HG03439 (cell line): ENCODE results near the gene PAEP.
"Not testable (repeated sequence)": the region's sequence is repeated elsewhere in the genome, so short reads cannot be mapped to it uniquely, and the experiment has no call there.

Source experiments
- ATAC-seq: cut with Tn5 transposase; IDR thresholded peaks from one replicate; pipeline ENCODE4 v1.9.1; 2021; ENCODE audit warnings: mild to moderate bottlenecking, moderate library complexity; ENCODE audit not compliant: unreplicated experiment

The PAEP gene

DNA sequence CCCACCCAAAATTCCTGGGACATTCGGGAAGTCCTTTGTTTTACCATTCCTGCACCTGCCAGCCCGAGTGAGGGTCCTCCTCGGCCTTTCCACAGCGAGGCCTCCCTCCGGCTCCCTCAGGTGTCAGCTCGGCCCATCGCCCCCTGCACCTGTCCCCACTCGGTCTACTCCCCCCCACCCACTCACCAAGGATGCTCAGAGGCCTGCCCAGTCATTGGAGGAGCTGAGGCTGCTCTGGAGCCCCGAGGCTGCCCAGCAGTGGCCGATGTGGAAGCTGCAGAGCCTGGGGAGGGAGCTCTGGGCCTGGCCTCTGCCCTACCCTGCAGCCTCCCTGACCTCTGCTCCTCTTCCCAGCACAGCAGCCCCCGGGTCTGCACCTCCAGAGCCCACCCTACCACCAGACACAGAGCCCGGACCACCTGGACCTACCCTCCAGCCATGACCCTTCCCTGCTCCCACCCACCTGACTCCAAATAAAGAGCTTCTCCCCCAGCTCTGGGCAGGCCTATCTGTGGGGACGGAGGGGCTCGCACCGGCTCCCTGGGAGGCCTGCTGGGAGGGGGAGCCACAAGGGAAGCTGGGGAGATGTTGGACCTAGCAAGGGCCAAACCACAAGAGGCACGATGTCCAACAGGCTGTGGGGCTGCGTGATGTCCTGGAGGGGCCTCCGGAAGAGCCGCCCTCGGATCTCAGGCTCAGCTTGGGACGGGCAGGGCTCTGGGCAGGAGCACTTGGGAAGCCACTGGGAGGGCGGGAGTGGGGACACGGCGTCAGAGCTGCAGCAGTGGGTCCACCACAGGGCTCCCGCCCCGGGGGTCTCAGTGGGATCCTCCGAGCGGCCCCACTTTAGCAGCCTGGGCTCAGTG is 11.8 kb upstream of the PAEP start:
- not testable (repeated sequence) for ATAC-seq

DNA sequence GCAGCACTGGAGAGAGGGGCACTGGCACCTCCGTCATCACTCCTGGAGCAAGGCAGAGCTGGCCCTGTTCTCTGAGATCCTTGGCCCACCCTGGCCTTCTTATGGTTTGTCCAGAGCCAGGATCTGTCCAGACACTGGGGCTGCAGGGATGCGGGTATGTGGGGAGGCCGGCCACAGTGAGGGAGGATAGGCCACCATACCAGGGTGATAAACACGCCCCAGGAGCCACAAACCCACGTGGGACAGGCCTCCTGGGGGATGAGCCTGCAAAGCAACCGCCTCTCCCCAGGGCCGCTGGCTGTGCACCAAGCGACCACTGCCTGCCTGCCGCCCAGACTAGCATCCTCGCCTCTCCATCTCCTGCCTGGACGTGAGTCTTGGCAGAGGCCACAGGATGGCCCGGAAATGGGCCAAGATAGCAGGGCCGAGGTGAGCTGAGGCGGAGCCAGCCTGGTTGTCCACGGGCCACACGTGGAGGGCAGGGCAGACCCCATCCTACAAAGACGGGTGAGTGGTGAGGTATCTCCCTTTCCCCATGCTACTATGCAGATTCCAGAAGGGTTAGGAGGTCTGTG is 11.1 kb upstream of the PAEP start:
- ATAC-seq, result no peak

DNA sequence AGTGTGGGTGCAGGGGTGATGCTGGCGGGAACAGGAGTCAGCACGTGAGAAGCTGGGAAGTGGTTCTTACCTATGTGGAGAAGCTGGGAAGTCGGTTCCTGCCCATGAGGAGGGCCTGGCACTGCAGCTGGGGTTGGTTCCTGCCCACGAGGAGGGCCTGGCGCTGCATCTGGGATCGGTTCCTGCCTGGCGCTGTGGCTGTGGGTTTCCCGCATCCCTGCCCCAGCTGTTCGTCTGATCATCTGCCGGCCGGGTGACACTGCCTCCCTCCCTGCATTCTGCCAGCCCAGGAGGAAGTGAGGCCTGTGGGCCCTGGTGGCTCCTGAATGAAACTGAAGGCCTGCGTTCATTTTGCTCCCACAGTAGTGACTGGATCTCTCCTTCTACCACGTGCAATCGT is 10.5 kb upstream of the PAEP start:
- ATAC-seq, result no peak

DNA sequence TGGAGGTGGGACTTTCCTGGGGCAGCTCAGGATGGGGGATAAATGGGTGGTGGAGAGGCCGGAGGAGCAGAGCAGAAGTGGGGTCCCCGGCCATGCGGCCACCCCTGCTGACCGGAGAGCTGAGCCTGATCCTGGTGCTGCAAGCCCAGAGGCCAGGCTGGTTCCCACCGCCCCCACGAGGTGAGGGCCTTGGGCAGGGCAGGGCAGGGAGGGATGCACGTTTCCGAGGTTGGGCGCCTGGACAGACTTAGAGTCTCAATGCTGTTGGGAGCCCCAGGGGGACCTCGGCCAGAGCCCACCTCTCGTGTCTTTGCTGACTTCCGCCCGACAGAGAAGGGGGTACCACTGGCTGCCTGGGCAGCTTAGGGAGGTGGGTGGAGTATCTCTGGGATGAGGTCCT is 10.1 kb upstream of the PAEP start:
- no peak for ATAC-seq

DNA sequence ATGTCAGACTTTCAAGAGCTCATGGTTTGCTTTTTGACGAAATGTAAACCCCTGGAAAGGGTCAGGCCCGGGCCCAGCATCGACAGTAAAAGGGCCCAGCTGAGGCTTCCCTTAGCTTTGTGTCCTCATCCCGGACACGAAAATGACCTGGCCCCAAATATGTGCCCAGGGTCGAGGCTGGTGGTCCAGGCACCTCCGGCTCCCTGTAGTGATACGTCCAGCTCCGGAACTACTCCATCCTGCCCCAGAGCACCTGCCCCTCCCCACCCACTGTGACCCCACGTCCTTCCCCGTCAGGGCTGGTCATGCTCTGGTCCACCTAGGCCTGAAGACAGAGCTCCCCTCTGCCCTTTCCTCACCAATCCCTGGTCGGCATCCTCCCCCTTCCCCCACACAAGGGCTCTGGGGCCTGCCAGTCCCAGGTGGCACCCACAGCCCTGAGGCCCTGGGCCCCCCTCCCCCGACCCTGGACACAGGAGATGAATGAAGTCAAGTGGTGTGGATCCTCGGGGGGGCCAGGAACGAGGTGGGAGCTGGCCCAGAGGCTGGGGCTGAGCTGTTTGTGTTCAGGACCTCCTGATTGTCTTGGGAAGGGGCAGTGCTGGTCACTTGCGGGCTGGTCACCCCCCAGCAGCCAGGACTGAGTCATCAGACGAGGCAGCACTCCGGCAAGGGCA is 9.4 kb upstream of the PAEP start:
- ATAC-seq, result no peak

DNA sequence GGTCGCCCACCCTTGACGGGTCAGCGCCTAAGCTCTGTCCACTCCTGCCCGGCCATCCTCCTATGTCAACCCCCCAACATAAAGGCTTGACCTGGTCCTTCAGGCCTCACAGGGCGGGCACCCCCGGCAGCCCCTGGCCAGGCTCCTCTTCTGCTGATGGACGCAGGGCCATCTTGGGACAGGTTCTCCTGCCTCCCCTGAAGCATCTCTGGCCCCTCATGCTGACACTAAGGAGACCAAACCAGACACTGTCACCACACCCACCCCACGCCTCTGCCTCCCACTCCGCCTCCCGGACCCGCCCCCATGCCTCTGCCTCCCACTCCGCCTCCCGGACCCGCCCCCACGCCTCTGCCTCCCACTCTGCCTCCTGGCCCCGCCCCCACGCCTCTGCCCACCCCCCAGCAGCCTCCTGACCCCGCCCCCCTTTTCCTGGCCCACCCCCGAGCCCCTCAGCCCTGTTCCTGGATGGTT is 8.8 kb upstream of the PAEP start:
- ATAC-seq, result no peak

DNA sequence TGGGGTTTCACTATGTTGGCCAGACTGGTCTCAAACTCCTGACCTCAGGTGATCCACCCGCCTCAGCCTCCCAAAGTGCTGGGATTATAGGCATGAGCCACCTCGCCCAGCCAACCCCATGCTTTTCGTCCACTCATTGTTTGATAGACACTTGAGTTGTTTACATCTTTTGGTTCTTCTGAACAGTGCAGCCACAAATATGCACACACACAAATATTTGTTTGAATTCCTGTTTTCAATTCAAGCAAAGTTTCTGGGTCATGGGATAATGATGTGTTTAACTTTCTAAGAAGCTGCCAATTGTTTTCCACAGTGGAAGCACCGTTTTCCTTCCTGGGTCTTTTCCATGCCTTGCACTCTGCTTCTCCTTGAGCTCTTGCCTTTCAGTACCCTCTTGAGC is 6.8 kb upstream of the PAEP start:
- ATAC-seq, result no peak

DNA sequence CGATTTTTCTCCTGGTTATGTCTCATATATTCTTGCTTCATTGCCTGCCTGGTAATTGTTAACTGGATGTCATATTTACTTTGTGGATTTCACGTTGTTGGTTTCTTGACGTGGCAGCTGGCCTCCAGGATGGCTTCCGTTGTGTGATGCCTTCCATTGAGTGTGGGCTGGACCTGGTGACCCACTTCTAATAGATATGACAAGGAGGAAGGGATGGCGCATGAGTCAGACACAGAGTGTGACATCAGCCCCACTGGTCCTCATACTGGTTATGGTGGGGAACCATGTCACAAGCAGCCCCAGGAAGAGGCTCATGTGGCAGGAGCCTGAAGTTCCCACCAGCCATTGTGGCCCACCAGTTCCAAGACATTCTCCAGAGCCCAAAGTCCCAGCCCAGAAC is 6.4 kb upstream of the PAEP start:
- ATAC-seq, result no peak

DNA sequence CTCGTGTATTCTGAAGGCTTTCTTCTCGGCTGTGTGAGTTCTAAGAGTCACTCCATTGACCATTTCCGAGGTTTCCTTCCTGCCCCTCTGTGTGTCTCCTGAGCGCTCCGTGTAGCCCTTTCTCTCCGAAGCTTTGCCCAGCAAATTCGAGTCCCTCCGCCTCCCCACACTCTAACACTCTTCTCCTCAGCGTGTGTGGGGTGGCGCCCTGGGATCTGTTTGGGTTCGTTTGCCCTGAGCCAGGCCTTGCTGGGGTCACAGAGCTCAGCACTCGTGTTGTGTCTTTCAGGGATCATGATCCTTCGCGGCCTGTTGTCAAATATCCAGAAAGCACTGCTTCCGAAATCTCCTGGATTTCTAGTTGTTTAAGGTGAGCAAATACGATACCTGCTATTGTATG is 5.6 kb upstream of the PAEP start:
- no peak for ATAC-seq

DNA sequence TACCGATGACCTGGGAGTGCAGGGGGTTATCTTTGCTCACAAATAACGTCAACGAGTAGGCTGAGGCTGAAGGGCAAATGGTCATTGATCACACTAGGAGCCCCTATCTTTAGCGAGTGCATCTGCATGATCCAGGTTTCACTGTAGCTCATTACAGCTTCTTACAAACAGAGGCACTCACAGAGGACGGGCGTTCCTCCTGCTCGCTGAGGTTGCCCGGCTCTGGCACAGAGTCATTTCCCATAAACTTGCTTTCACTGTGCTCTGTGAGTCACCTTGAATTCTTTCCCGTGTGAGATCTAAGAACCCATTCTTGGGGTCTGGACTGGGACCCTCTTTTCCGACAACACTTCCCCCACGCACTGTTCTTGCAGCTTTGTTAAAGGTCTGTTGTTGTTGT is 1.9 kb upstream of the PAEP start:
- ATAC-seq, result no peak

DNA sequence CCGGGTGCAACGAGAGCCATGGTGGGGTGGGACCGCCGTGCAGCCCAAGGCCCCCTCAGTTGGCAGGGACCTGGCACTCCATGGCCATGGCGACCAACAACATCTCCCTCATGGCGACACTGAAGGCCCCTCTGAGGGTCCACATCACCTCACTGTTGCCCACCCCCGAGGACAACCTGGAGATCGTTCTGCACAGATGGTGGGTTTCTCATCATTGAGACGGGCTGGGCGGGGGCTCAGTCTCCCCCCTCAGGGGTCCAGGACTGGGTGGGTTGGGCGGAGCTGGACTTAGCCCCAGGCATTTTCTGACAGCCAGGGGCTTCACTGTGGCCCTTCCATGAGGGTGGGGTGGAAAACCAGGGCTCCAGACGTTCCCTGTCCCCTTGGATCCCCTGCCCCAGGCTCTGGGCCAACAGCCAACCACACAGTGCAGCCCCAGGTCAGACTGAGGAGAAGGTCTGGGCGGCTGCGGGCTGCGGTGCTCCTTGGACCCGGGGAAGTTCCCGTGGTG is 734 bp downstream of the PAEP start:
- ATAC-seq, result no peak

DNA sequence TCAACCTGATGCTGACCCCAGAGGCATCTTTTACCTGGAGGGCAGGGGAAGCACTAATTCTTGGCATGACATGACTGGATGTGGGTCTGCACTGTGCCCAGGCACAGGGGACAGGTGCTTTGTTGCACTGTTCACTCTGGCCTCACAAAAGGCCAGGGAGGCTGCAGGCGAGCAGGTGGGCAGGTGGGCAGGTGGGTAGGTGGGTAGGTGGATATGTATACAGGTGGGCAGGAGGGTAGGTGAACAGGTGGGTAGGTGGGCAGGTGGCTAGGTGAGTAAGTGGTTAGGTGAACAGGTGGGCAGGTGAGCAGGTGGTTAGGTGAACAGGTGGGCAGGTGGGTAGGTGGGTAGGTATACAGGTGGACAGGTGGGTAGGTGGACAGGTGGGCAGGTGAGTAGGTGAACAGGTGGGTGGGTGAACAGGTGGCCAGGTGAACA is 1.5 kb downstream of the PAEP start:
- no peak for ATAC-seq

DNA sequence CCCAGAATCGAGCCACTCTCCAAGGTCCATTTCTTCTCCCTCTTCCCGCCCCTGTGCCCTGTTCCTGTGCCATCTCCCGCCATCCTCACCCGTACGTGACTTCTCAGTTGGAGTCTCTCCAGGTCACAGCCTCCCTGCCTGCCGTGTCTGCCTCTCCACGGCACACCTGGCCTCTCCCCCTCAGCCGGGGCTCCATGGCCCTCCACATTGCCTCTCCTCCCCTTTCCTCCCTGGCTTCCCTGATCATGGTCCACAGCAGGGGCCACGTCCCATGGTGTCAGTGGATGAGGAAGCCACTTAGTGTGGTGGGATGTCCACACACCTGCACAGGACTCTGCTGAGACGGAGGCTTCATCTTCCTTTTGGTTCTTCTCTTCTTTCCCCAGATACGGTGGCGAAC is 2.3 kb downstream of the PAEP start:
- ATAC-seq, result no peak

DNA sequence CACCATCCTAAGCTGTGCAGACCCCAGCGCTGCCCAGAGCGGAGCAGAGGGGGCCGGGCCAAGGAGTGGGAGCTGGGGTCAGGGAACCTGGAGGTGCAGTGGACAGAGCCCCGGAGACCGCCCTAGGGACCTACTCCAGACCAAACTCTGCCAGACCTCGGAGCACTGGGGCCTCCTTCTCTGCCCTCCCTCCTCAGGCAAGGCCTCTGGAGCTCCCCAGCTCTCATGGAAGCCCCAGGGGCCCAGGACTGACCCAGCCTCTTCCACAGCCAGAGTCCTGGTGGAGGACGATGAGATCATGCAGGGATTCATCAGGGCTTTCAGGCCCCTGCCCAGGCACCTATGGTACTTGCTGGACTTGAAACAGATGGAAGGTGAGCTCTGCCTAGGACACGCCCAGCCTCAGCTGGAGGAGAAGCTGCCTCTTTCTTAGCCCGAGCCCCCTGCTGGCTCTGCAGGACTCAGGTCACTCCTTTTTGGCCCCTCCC is 3.6 kb downstream of the PAEP start:
- ATAC-seq, result no peak

DNA sequence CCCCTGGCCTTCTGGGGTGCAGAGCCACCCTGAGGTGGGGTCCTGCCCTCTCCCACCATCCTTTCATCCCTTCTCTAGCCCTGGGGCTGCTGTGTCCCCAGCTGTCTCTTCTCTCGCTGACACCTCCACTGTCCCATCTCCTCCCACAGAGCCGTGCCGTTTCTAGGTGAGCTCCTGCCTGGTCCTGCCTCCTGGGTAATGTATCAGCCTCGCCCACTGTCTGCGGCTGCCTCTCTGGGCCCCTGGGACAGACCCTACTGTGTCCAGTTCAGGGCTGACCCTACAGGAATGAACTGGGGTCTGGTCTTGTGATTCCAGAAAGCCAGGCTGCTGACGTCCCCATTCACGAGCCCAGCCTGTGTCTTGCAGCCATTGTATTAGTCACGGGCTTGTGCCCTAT is 4.1 kb downstream of the PAEP start:
- no peak for ATAC-seq

DNA sequence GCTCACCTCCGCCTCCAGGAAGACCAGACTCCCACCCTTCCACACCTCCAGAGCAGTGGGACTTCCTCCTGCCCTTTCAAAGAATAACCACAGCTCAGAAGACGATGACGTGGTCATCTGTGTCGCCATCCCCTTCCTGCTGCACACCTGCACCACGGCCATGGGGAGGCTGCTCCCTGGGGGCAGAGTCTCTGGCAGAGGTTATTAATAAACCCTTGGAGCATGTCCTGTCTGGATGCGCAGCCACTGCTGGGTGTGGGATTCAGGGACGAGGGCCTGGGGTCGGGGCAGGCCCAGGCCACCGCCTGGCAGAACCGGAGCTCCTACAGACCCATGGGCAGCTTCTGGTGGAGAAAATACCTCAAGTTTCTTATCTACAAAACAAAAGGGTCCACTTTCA is 5.0 kb downstream of the PAEP start:
- ATAC-seq, result no peak

DNA sequence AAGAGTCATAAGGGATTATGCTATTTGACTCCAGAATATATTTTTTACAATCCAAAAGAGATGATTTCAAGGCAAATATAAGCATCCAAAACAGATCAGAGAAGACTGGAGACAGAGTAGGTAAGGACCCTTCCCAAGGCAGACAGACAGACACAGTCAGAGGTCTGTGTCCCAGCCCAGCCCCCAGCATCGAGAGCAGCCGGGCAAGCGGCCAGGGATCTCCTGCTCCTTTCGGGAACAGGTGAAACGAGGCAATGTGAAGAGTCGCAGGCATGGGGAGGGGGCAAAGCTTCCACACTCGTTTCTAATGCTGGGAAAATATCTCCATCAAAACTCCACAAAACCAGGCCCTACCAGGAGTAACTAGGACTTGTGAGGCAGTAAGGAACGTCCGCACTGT is 5.8 kb downstream of the PAEP start:
- ATAC-seq, result no peak

DNA sequence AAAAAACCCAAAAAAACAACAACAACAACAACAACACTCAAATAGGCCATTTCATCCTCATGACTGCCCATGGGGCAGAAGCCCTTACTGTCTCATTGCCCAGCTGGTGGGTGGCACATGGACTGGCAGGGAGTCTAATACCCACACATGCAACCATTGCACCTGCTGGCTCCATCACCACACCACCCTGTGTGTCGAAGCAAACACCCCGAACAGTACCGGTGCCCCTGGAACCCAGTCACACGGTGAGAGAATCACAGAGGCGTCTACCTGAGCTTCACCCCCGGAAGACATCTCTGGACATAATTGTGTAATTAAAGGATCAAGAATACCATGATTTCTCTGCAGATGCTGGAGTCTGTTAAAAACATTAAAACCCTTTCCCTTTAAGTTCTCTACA is 6.5 kb downstream of the PAEP start:
- ATAC-seq, result no peak

DNA sequence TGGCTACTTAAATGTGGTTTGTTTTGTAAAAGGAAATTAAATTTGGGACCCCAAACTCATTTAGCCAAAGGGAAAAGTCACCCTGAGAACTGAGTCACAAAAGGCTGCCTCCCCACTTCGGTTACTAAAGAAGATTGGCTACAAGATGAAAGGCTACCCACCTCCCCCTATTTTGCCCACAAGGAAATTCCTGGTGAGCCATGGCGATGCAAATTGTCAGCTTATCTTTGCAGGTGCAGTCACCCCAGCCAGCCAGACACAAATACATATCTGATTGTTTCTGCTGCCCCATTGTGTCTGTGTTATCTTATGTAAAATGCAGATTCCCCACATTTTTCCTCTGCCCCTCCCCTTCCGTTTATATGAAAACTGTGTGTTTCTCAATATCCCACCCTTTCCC is 8.9 kb downstream of the PAEP start:
- ATAC-seq, result no peak

DNA sequence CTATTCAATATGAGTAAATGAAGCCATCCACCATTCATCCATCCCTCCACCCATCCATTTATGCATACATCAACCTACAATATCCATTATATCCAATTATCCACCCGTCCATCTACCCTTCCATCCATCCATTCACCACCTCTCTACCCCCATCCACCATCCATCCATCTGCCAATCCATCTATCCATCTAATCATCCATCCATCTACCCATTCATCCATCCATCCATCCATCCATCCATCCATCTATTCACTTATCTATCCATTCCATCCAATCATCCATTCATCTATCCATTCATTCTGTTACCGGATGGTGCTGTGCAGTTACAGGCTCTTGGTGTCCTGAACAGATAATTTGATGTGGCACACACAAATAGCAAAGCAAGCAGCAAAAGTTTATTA is 10.7 kb downstream of the PAEP start:
- ATAC-seq, result no peak

DNA sequence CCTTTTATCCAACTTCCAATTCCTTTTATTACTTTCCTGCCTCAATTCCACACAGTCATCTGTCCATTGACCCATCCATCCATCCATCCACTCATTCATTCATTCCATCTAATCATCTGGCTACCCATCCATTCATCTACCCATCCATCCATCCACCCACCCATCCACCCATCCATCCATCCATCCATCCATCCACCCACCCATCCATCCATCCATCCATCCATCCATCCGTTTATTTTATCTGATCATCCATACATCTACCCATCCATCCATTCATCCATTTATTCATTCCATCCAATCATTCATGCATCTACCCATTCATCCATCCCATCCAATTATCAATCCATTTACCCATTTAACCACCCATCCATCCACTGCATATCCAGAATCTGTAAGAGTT is 11.6 kb downstream of the PAEP start:
- no peak for ATAC-seq

DNA sequence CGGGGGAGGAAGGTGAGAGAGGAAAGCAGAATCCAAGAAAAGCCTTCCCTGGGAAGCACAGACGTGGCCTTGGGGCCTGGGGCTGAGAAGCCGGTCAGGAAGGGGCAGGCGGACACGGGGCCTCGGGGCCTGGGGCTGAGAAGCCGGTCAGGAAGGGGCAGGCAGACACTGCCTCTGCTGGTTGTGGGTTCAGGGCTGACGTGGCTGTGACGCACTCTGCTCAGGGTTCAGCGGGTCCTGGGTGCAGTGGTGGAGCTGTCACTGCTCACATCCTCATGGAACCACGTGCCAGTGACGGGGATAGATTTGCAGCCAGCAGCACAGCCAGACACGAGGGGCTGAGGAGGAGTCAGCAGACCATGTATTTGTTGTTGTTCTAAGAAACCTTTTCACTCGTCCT is 12.8 kb downstream of the PAEP start:
- ATAC-seq, result no peak
